NCI-H128 (cell line): ENCODE measurements around the gene MRPS34.

Experiments
- DNase-seq: peaks from one replicate; lab custom pipeline; 2025; ENCODE audit not compliant: unreplicated experiment; lab: John Stamatoyannopoulos, UW

The MRPS34 gene

GRCh38 chr16:1794908-1795666, 22.2 kb upstream of the MRPS34 start:
- no peak for DNase-seq

GRCh38 chr16:1794221-1794871, 21.4 kb upstream of the MRPS34 start:
- DNase-seq: no peak

GRCh38 chr16:1793578-1794220, 20.8 kb upstream of the MRPS34 start, which contains the start of gene IGFALS:
Gene IGFALS, minus strand, starts transcription at chr16:1793705. Its CDS starts 53 bp downstream, at chr16:1793652.
- DNase-seq: no peak

- DNase-seq: no peak
These were observed 20.1 kb upstream of the MRPS34 start for GRCh38 chr16:1792836-1793577.

- DNase-seq: no peak
These were observed 19.2 kb upstream of the MRPS34 start for GRCh38 chr16:1791943-1792812.

GRCh38 chr16:1791256-1791942, 18.5 kb upstream of the MRPS34 start:
- no peak for DNase-seq

GRCh38 chr16:1790611-1791255, 17.8 kb upstream of the MRPS34 start:
- DNase-seq: no peak

GRCh38 chr16:1790261-1790610, 17.3 kb upstream of the MRPS34 start:
- DNase-seq: no peak

- no peak for DNase-seq
These were observed 16.7 kb upstream of the MRPS34 start for GRCh38 chr16:1789643-1790045.

- DNase-seq: no peak
These were observed 15.8 kb upstream of the MRPS34 start for GRCh38 chr16:1788708-1789100.

- DNase-seq: no peak
These were observed 15.3 kb upstream of the MRPS34 start for GRCh38 chr16:1788095-1788707.

- DNase-seq: no peak
These were observed 14.6 kb upstream of the MRPS34 start for GRCh38 chr16:1787322-1788094.

GRCh38 chr16:1787056-1787321, 14.1 kb upstream of the MRPS34 start:
- DNase-seq: no peak

- no peak for DNase-seq
These were observed 13.5 kb upstream of the MRPS34 start for GRCh38 chr16:1786242-1787055.

GRCh38 chr16:1785846-1786170, 12.9 kb upstream of the MRPS34 start:
- DNase-seq: no peak

- no peak for DNase-seq
These were observed 12.3 kb upstream of the MRPS34 start for GRCh38 chr16:1784977-1785845.
